Activated CD4-positive, alpha-beta T cell treated with anti-CD3 and anti-CD28 coated beads, Interleukin-2, Interleukin-4, amounts not matched to agents 100 ng/mL and 50 ng/mL, durations not matched to agents 16 hours and 8 hours (primary cell): Measurements from ENCODE around the gene OASL.

Source experiments
- DNase-seq: peaks from one replicate; pipeline ENCODE4 v3.0.0-alpha.2; 2020; ENCODE audit warnings: low spot score

The OASL gene

DNA sequence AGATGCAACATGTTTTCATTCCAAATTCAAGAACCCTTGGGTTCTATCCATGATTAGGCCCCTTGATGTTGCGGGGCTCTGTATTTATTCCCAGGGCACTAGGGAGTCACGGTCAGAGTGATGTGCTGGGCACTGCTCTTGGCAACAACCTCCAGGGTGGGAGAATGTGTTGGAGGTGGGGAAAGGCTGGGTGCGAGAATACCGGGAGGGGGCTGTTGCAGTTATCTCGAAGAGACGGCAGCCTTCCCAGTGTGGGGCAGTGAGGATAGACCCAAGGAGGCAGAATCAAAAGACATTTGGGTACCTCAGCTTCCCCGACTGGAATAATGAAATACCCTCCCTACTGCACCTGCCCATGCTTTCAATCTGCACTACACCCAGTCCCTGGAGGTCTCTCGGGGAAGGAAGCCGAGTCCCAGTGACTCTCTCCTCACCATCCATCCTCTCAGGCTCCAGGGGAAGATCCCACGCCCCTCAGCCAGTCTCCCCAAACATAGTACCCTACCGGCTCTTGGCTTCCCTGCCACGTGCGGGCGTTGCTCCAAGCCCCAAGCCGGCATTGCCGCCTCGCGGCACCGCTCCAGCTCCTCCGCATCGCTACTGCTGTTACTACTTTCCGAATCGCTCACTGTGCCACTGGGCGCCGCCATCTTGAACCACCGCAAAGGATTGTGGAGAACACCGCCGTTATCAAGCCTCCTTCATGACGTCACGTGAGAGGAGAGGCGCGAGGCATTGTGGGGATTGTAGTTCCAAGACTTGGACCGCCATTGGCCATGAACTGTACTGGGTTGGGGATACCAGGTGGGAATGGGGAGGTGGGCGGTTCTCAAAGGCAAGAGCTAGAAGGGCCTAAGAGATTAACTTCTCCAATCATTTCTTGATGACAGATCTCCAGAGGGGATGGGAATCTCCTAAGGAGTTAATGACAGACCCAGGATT, 22.9 kb downstream of the OASL start, which contains the start of gene C12orf43:
TSS of gene C12orf43 (minus strand) at position 663 of the 942 bp plus-strand sequence. CDS start at position 650, 13 bp downstream.
- DNase-seq, result peak; percentile 97

DNA sequence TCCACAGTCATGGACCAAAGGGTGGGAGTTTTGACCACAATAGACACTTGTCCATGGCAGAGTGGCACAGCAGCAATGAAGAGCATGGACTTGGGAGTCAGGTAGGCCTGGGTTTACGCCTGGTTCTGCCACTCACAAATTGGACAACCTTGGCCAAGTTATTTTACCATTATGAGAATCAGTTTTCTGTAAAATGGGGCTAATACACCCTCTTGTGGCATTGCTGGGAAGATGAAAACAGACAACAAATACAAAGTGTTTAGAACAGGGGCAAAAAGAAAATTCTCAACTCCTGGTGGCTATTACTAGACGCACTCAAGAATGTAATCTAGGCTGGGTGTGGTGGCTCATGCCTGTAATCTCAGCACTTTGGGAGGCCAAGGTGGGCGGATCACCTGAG, 25.3 kb downstream of the OASL start:
- no peak for DNase-seq

DNA sequence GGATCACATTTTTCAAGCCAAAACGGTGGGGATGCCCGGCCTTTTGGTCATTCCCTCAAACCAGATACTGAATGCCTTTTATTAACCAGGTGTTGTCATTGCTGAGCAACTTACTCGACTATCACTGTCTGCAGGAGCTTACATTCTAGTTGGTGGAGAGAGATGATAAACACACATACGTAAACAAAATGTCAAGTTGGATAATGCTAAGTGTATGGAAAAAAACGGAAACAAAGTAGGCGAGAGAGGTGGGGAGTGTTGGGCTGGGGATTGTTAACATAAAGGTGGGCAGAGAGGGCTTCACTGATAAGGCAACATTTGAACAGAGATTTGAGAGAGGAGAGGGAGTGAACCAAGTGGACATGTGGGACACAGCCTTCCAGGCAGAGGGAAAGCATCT, 27.2 kb downstream of the OASL start:
- DNase-seq, result no peak

GRCh38 chr12:121010860-121011259, 28.2 kb downstream of the OASL start:
- DNase-seq, result no peak

GRCh38 chr12:121009741-121010140, 29.3 kb downstream of the OASL start:
- no peak for DNase-seq

GRCh38 chr12:121008347-121009098, 30.5 kb downstream of the OASL start:
- no peak for DNase-seq

- DNase-seq, result peak; percentile 57
Observed at GRCh38 chr12:121005346-121005815, 33.7 kb downstream of the OASL start.

DNA sequence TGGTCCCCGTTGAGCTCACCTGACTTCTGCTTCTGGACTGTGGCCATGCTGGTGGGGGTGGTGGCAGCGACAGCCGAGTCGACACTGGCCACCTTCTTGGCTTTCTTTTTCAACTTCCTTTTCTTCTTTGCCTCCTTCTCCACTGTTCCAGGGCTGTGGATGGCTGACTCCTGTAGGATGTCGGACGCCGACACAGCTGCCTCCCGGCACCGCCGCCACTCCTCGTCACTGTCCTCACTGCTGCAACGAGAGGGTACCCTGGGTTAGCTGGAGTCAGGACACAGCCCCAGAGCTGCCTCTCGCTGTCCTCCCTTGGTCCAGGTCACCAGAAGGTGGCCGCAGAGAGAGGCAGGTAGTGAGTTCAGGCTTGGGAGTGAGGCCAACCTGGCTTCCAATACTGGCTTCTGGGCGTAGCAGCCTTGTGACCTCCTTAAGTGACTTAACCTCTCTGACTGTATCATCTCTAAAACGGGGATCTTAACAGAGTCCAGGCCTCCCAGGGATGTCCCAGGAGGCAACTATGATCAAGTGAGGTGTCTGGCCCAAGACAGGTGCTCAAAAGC, 34.7 kb downstream of the OASL start:
- no peak for DNase-seq

DNA sequence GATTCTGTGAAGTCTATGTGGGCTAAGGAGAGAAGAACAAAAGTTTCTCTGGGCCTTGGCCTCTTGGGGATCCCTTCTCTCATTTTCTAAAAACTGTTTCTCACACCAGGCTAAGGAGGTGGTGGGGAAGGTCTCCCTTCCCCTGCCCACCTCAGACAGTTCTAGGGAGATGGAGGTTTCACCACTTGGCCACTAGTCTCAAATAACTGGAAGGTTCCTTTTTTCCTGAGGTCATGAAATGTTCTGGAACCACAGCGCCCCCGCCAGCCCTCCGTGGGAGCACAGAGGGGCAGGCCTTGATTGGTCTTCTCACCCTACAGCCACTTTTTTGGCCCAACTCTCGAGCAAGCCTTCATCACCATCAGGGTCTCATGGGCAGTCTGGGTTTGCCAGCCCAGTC, 35.4 kb downstream of the OASL start:
- no peak for DNase-seq

DNA sequence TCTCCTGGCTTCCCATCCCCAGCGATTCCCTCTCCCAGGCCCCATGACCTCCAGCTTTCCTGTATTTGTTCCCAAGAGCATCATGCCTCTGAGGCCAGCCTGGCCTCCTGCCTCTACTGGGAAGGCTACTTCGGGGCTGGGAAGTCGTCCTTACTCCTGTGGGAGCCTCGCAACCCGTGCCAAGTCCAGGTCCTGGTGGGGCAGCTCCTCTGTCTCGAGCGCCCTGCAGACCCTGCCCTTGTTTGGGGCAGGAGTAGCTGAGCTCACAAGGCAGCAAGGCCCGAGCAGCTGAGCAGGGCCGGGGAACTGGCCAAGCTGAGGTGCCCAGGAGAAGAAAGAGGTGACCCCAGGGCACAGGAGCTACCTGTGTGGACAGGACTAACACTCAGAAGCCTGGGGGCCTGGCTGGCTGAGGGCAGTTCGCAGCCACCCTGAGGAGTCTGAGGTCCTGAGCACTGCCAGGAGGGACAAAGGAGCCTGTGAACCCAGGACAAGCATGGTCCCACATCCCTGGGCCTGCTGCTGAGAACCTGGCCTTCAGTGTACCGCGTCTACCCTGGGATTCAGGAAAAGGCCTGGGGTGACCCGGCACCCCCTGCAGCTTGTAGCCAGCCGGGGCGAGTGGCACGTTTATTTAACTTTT, 37.1 kb downstream of the OASL start:
- DNase-seq, result no peak

DNA sequence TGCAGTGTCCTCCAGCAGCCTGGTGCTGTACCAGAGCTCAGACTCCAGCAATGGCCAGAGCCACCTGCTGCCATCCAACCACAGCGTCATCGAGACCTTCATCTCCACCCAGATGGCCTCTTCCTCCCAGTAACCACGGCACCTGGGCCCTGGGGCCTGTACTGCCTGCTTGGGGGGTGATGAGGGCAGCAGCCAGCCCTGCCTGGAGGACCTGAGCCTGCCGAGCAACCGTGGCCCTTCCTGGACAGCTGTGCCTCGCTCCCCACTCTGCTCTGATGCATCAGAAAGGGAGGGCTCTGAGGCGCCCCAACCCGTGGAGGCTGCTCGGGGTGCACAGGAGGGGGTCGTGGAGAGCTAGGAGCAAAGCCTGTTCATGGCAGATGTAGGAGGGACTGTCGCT, 38.0 kb downstream of the OASL start:
- no peak for DNase-seq

DNA sequence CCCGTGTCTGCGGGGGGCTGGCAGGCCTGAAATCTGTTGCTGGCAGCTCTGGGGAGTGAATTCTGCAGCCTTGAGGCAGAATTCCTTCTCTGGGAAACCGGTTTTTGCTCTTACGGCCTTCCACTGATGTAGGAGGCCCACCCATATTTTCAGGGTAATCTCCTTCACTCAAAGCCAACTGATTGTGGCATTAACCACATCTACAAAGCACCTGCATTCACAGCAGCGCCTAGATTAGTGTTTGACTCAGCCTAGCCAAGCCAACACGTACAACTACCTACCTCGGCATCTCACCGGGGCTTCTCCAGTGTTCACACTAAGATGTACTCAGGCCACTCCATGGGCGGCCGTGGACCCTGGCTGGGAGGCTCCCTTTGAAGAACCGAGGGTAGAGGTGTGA, 38.5 kb downstream of the OASL start:
- no peak for DNase-seq

GRCh38 chr12:120999191-121000120, 39.6 kb downstream of the OASL start:
- no peak for DNase-seq

DNA sequence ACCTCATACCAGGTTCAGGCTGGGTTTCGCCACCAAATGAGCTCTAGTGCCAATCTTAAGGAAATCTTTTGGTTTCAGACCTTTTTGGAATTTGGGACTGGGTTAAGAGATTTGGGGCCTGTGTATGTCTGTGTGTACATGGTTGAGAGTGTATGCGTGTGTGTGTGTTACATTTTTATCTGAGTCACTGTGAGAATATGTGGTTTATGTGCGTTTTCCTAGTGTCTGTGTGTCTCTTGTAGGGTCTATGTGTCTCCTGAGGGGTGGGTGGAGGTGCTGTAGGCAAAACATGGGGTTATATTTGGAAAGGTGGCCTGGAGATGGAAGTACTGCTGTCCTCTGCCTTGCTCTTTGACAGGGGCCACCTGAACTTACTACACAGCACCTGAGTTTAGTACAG, 40.6 kb downstream of the OASL start:
- no peak for DNase-seq

DNA sequence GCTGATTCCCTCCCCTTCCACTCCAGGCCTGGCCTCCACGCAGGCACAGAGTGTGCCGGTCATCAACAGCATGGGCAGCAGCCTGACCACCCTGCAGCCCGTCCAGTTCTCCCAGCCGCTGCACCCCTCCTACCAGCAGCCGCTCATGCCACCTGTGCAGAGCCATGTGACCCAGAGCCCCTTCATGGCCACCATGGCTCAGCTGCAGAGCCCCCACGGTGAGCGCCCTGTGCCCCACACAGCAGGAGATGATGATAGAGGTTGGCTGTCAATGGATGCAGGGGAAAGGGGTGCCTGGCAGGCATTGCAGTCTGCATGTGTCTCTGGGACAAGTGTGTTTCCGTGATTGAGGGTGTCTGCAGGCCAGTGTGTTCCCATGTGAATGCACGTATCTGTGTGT, 41.6 kb downstream of the OASL start:
- DNase-seq, result no peak

- no peak for DNase-seq
Observed at GRCh38 chr12:120996133-120996746, 42.8 kb downstream of the OASL start.

- DNase-seq, result no peak
Observed at GRCh38 chr12:120994589-120995337, 44.3 kb downstream of the OASL start.

DNA sequence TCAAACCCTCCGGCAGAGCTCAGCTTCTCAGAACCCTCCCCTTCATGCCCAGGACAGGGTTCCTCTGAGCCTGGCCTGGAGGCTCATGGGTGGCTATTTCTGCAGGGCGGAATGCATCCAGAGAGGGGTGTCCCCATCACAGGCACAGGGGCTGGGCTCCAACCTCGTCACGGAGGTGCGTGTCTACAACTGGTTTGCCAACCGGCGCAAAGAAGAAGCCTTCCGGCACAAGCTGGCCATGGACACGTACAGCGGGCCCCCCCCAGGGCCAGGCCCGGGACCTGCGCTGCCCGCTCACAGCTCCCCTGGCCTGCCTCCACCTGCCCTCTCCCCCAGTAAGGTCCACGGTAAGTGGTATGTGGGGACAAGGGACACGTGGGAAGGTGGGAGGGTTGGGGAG, 45.0 kb downstream of the OASL start:
- DNase-seq, result no peak

- DNase-seq, result no peak
Observed at GRCh38 chr12:120993496-120993895, 45.5 kb downstream of the OASL start.

DNA sequence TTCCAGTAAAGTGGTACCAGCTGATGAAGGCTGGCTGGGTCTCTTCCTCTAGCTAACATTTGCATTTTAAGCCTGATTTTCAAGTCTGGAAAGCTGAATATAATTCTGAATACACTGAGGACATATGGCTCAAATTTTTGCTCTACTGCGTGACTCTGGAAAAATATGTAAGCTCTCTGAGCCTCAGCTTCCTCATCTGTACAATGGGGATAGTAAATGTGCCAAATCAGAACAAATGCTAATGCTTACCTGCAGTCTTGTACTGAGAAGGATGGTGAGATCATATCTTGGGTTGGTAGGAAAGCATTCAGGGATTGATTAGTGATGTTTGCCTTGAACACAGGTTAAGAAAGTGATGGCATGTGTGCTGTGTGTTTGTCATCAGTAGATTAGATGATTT, 46.1 kb downstream of the OASL start:
- no peak for DNase-seq
